Muscle layer of duodenum (tissue), 2 donors: Measurements from ENCODE around the gene SLC41A3.
"Not testable (repeated sequence)": the region's sequence is repeated elsewhere in the genome, so short reads cannot be mapped to it uniquely, and the experiment has no call there.

Source experiments
- H3K27ac ChIP-seq: one replicate; pipeline ENCODE4 v1.7.0; 2013; ENCODE audit warnings: mild to moderate bottlenecking, low read length
- H3K27me3 ChIP-seq: one replicate; pipeline ENCODE4 v1.7.0; 2013; ENCODE audit warnings: low read depth, mild to moderate bottlenecking, control low read depth, low read length
- H3K36me3 ChIP-seq, 2 donors: one replicate each; pipeline ENCODE4 v1.7.0; 2013; ENCODE audit warnings: low read length in 2 of 2, control low read depth in 1 of 2, mild to moderate bottlenecking in 1 of 2; ENCODE audit not compliant: insufficient read depth in 2 of 2, control insufficient read depth in 1 of 2
- H3K4me1 ChIP-seq, 2 donors: one replicate each; pipeline ENCODE4 v1.7.0; 2013; ENCODE audit warnings: low read length in 2 of 2, mild to moderate bottlenecking in 2 of 2, control low read depth in 1 of 2, moderate library complexity in 1 of 2; ENCODE audit not compliant: insufficient read depth in 2 of 2, control insufficient read depth in 1 of 2
- H3K4me3 ChIP-seq, 2 donors: one replicate each; pipeline ENCODE4 v1.7.0; 2013; ENCODE audit warnings: low read length in 2 of 2, low read depth in 1 of 2, mild to moderate bottlenecking in 1 of 2
- H3K9me3 ChIP-seq, 2 donors: one replicate each; pipeline ENCODE4 v1.7.0; 2013; ENCODE audit warnings: low read length in 2 of 2, control low read depth in 1 of 2, mild to moderate bottlenecking in 1 of 2; ENCODE audit not compliant: control insufficient read depth in 1 of 2
- donor health status: healthy.

Gene SLC41A3

DNA sequence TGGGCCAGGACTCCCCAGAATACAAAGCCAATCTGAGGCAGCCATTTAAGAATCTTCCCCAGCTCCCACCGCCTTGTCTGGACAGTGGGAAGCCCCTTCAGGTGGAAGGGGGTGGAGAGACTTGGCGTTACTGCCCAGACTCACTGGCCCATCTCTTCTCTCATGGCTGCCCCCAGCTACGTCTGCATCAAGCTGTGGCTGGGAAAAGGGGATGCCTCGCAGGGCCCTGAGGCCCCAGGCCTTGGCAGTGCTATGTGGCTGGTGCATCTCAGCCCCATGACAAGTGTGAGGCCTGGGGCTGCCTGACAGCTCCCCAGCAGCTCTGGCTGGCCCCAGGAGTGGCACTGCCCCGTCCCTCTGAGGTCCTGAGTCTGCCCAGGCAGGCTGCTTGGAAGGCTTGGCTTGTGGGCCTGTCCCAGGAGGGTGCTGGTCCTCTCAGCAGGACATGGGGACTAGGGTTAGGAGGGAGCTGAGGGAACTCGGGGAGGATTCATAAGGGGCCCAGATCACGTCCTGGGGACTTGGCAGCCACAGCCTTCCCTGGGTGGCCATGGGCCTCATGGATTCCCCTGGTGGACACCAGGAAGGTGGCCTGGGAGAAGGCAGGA lies 20.2 kb upstream of the SLC41A3 start:
- Histone ChIP-seq H3K9me3 (no peaks in the 10 kb centered on the region), H3K27ac (no peak overlapping the region), H3K4me3 (no peak overlapping the region), H3K4me1 (peaks cover 2 to 13% of the 10 kb centered on the region in 2 donors), H3K36me3 (no peaks in the 10 kb centered on the region), H3K27me3 (no peaks in the 10 kb centered on the region)

DNA sequence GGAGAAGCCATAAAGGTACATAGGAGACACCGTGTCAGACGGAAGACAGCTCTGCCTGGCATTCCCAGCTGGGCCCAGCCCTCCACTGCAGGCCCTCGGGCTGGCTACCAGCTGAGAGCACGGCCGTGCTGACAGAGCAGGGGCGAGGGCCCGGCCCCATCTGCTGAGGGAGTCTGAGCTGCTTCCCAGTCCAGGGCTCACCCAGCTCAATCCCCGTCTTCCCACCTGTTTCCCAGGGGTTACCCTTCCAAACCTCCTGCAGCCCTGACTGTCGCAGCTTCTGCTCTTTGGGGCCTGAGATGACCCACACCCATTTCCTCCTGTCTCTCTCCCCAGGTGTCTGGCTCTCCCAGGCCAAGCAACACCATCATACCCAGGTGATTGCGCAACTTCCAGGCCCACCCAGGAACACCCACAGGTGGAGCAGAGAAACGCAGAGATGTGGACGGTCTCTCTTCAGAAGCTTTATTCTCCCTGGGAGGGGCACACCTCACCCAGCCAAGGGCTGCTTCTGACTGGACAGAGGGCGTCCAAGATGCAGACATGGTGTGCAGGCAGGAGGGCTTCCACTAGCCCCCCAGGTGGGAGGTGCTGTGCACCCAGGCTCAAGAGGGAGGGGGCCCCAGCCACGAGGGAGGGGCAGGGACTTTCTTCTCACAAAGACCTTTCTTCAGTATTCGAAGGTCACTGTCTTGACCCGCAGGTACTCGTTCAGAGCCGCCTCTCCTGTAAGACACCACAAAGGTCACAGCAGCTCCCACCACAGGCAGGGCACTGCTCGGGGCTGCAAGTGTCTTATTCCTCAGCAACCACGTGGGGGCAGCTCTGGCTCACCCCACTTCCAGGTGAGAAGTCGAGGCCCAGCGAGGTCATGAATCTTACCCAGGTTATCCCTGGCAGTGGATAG lies 19.4 kb upstream of the SLC41A3 start:
- Histone ChIP-seq H3K4me3 (no peak overlapping the region), H3K4me1 (peaks cover 2 to 13% of the 10 kb centered on the region in 2 donors), H3K27ac (no peak overlapping the region), H3K9me3 (no peaks in the 10 kb centered on the region), H3K27me3 (no peaks in the 10 kb centered on the region), H3K36me3 (no peaks in the 10 kb centered on the region)

DNA sequence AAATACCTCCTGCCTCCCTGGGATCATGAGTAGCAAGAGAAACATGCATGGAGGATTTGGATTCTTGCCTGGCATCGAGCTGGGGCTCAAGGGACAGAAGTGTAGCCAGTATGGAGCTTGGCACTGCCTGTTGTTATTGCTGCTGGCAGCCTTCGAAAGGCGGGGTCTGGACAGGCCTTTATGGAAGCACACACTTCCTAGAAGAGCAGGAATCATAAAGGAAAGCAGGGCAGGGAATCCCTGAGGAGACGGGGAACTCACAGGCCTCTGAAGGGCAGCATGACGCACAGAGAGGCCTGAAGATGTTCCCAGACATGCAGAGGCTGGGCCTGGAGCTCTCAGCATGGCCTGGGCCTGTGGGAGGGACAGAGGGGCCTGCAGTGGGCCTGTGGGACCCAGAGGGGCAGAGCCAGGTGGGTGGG lies 18.6 kb upstream of the SLC41A3 start:
- Histone ChIP-seq H3K9me3 (no peaks in the 10 kb centered on the region), H3K4me3 (no peak overlapping the region), H3K36me3 (no peaks in the 10 kb centered on the region), H3K27me3 (no peaks in the 10 kb centered on the region), H3K4me1 (peaks cover 2 to 13% of the 10 kb centered on the region in 2 donors), H3K27ac (no peak overlapping the region)

DNA sequence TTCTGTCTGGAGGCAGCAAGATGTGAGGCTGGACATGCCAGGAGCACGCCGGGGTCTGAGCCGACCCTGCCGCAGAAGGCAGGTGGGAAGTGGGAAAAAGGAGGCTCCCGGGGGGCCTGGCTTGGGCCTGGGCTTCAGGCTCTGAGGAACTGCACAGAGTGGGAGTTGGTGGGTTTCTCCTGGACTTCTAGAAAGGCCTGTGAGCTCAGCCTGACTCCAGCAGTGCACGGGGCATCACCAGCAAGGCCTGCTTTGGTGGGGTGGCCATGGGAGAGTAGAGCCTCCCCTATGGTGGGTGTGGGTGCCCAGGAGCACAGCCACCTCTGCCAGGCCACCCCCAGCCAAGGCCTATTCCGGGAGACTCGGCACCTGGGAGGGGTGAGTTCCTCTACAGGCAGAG lies 18.1 kb upstream of the SLC41A3 start:
- Histone ChIP-seq H3K4me3 (no peak overlapping the region), H3K27ac (no peak overlapping the region), H3K4me1 (peaks cover 2 to 13% of the 10 kb centered on the region in 2 donors), H3K9me3 (no peaks in the 10 kb centered on the region), H3K27me3 (no peaks in the 10 kb centered on the region), H3K36me3 (no peaks in the 10 kb centered on the region)

DNA sequence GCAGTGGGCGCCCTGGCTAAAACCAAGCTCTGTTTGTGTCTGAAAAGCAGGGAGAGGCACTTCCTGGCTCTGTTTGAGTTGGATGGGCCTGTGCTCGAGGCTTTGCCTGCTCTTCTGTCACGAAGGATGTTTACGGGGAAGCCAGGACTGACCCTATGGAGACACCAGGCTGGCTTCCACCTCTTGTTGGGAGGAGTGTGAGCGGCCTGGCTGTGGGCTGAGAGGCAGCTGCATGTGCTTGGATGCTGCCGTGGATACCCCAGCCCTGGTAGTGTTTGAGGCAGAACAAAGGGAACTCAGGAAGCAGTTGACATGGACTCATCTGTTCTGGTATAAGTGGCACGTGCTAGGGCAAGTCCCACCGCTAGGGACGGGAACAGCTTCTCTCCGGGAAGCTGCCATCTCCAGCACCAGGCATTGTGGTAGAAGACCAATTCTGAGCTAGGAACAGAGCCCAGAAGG lies 17.6 kb upstream of the SLC41A3 start:
- Histone ChIP-seq H3K9me3 (no peaks in the 10 kb centered on the region), H3K36me3 (no peaks in the 10 kb centered on the region), H3K27ac (no peak overlapping the region), H3K4me3 (no peak overlapping the region), H3K4me1 (peaks cover 2 to 13% of the 10 kb centered on the region in 2 donors), H3K27me3 (no peaks in the 10 kb centered on the region)

DNA sequence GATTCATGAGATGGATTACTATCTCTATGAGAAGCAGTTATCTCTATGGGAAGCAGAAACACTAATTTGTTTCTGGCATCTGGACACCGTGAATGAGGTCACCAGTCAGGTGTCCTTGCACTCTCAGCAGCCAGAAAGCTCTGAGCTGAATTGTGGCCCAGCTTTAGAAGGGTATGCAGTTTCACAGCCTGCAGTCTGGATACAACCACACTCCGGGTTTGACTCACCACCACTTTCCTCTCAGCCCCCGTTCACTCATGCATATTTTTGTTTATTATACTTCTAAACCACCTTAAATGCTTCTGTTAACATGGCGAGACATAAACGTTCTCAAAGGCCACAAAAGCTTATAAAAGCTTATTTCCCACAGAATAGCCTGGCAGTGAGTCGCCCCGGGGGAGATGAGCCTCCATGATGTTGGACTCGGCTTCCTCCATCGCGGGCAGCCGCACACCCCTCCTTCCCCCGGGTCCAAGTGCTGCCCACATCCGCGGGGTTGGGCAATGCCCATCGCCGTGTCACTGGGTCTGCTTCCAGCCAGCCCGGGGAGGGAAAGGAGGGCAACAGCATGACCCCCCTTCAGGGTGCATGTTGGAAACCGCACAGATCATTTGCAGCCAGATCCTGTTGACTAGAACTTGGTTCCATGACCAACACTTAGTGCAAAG lies 16.8 kb upstream of the SLC41A3 start:
- H3K4me1 ChIP-seq = peaks cover 2 to 13% of the 10 kb centered on the region in 2 donors
- no peak overlapping the region for H3K27ac ChIP-seq
- H3K9me3 ChIP-seq = peaks cover 0 to 5% of the 10 kb centered on the region in 2 donors
- H3K4me3 ChIP-seq = no peak overlapping the region
- no peaks in the 10 kb centered on the region for H3K27me3 ChIP-seq
- no peaks in the 10 kb centered on the region for H3K36me3 ChIP-seq

- no peaks in the 10 kb centered on the region for H3K36me3 ChIP-seq
- H3K4me3 ChIP-seq = no peak overlapping the region
- peaks cover 0 to 5% of the 10 kb centered on the region in 2 donors for H3K9me3 ChIP-seq
- H3K27ac ChIP-seq = no peak overlapping the region
- H3K27me3 ChIP-seq = no peaks in the 10 kb centered on the region
- peaks cover 2 to 13% of the 10 kb centered on the region in 2 donors for H3K4me1 ChIP-seq
Observed at GRCh38 chr3:126100269-126100633, 16.3 kb upstream of the SLC41A3 start.

GRCh38 chr3:126098391-126098858 lies 14.5 kb upstream of the SLC41A3 start:
- Histone ChIP-seq H3K9me3 (peaks cover 0 to 5% of the 10 kb centered on the region in 2 donors), H3K36me3 (no peaks in the 10 kb centered on the region), H3K27me3 (no peaks in the 10 kb centered on the region), H3K27ac (no peak overlapping the region), H3K4me1 (peaks cover 2 to 13% of the 10 kb centered on the region in 2 donors), H3K4me3 (no peak overlapping the region)

- Histone ChIP-seq H3K4me3 (no peak overlapping the region), H3K9me3 (peaks cover 0 to 5% of the 10 kb centered on the region in 2 donors), H3K27ac (no peak overlapping the region), H3K4me1 (peaks cover 0 to 8% of the 10 kb centered on the region in 2 donors), H3K27me3 (no peaks in the 10 kb centered on the region), H3K36me3 (no peaks in the 10 kb centered on the region)
Observed at GRCh38 chr3:126097801-126098200, 13.9 kb upstream of the SLC41A3 start.

DNA sequence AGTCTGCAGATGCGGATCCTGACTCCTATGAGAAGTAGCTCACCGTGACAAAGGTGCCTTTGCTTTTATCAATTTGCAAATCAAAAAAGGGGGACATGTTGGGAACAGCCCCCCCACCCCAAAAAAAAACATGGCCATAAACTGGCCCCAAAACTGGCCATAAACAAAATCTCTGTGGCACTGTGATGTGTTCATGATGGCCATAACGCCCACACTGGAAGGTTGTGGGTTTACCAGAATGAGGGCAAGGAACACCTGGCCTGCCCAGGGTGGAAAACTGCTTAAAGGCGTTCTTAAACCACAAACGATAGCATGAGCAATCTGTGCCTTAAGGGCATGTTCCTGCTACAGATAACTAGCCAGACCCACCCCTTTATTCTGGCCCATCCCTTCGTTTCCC lies 12.3 kb upstream of the SLC41A3 start:
- H3K4me1 ChIP-seq, H3K36me3 ChIP-seq, H3K4me3 ChIP-seq: not testable (repeated sequence)

GRCh38 chr3:126092128-126092527 lies 8.2 kb upstream of the SLC41A3 start:
- H3K36me3 ChIP-seq, H3K4me1 ChIP-seq, H3K27ac ChIP-seq, H3K9me3 ChIP-seq, H3K4me3 ChIP-seq, H3K27me3 ChIP-seq: not testable (repeated sequence)

More for the DNA sequence above, 12.3 kb upstream of the SLC41A3 start:
- H3K27ac ChIP-seq, H3K9me3 ChIP-seq, H3K27me3 ChIP-seq: not testable (repeated sequence)
